CD4-positive, alpha-beta T cell (primary cell): ENCODE data around the gene UBAC2. TPM values are rescaled to one million over a fixed set of nuclear protein-coding genes. Genes with fewer than 3 reads are reported as not detected.
A peak's percentile ranks its signal among the peaks of the same experiment; 100 is the strongest.

Source experiments
- ATAC-seq: fragments of 200-7000 bp; cut with Tn5 transposase; one replicate; pipeline ENCODE4 v1.10.0; 2022; ENCODE audit warnings: mild to moderate bottlenecking; ENCODE audit not compliant: poor library complexity
- CTCF ChIA-PET: fragments of 350-600 bp; sonication (Branson Sonifier 250); formaldehyde crosslinking; loops from one replicate; lab custom pipeline; 2021; ENCODE audit warnings: antibody characterized with exemption, inconsistent platforms; lab: Charles Lee
- POLR2A ChIA-PET: fragments of 350-600 bp; sonication (Branson Sonifier 250); formaldehyde crosslinking; loops from one replicate; lab custom pipeline; 2021; ENCODE audit warnings: antibody characterized with exemption, inconsistent platforms; lab: Charles Lee
- DNase-seq, 14 experiments: peaks; one replicate each; pipeline ENCODE4 v3.0.0-alpha.2; 2013 to 2020; ENCODE audit warnings: mixed read lengths in 2 of 14
- H3K27ac ChIP-seq, 2 donors: one replicate each; pipeline versions ENCODE4 v1.5.1 to v1.7.0; 2013; ENCODE audit warnings: low read length in 2 of 2, low read depth in 1 of 2, mild to moderate bottlenecking in 1 of 2
- H3K27me3 ChIP-seq, 2 experiments: 1 replicate in 1 of 2; 2 replicates in 1 of 2; pipeline versions ENCODE4 v1.6.1 to v1.7.0; 2013; ENCODE audit warnings: low read length in 2 of 2, control low read depth in 1 of 2, mild to moderate bottlenecking in 1 of 2, moderate library complexity in 1 of 2; ENCODE audit not compliant: insufficient read depth in 2 of 2, control insufficient read depth in 1 of 2
- H3K36me3 ChIP-seq: one replicate; pipeline ENCODE4 v1.6.1; 2013; ENCODE audit warnings: low read length, control low read depth; ENCODE audit not compliant: insufficient read depth
- H3K4me1 ChIP-seq: one replicate; pipeline ENCODE4 v1.6.1; 2013; ENCODE audit warnings: low read length, control low read depth; ENCODE audit not compliant: insufficient read depth
- H3K4me3 ChIP-seq: one replicate; pipeline ENCODE4 v1.5.1; 2013; ENCODE audit warnings: mild to moderate bottlenecking, low read length, moderate library complexity
- H3K9me3 ChIP-seq, 2 experiments: 1 replicate in 1 of 2; 2 replicates in 1 of 2; pipeline versions ENCODE4 v1.6.1 to v1.7.0; 2013; ENCODE audit warnings: low read length in 2 of 2, mild to moderate bottlenecking in 2 of 2, control low read depth in 1 of 2, moderate library complexity in 1 of 2; ENCODE audit not compliant: control insufficient read depth in 1 of 2, insufficient read depth in 1 of 2
- H3K27ac Mint-ChIP-seq: one replicate; pipeline ENCODE4 v1.8.0; 2020; ENCODE audit warnings: mixed read lengths
- H3K27me3 Mint-ChIP-seq: one replicate; pipeline ENCODE4 v1.8.0; 2021; ENCODE audit warnings: mixed read lengths
- H3K36me3 Mint-ChIP-seq: one replicate; pipeline ENCODE4 v1.8.0; 2021; ENCODE audit warnings: low read depth, mixed read lengths
- H3K4me1 Mint-ChIP-seq: one replicate; pipeline ENCODE4 v1.8.0; 2021; ENCODE audit warnings: low read depth, mixed read lengths
- H3K4me3 Mint-ChIP-seq: one replicate; pipeline ENCODE4 v1.8.0; 2020; ENCODE audit warnings: mild to moderate bottlenecking, mixed read lengths
- H3K9me3 Mint-ChIP-seq: one replicate; pipeline ENCODE4 v1.8.0; 2020; ENCODE audit warnings: mixed read lengths
- intact Hi-C, 2 experiments: fragments of 100-400 bp; cut with DNase I in 1 of 2; cut with micrococcal nuclease in 1 of 2; formaldehyde crosslinking; loops; one replicate each; pipeline versions ENCODE4 v1.15.1 to v1.9.0; 2023 to 2025; cut with DNase I, micrococcal nuclease
- total RNA-seq, 174 experiments: library from RNA in 2 of 174; stranded (reverse) in 2 of 174; gene quantifications; one replicate each; pipeline ENCODE4 v1.2.3 and lab custom pipeline; 2021 to 2026
- TF ChIP-seq, protein P1 (sequence below): fragments of 200-600 bp; IDR thresholded peaks from one replicate; pipeline ENCODE4 v1.8.0; 2022; ENCODE audit warnings: antibody characterized with exemption, mild to moderate bottlenecking

Gene UBAC2
- total RNA-seq, 2 experiments from 2014 or later: 59.8 to 67.4 TPM

DNA sequence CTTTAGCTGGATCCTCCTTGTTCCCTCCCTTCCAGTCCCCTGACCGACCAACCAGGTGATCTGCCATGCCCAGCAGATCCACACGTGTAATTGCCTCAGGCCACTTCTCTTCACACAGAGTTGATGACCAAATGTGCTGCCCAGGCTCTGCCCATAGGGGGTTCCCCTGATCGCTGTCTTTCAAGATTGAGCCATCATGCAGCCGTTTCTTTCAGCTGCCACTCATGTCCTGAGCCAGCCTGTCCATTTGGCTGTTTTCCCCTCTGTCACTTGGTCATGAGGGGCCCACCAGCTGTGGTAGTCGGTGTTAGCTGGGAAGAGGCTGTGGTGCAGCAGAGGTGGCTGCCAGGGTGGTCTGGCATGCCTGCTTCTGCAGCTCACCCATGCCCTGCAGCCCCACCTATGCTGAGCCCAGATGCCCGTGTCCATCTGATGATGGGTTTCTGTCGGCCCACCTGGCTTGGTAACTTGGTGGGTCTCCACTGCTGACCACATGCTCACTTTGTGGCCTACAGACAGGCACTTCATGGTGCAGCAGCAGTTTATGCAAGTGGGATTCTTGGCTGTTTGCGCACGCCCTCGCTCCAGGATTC, 142.2 kb downstream of the UBAC2 start:
- H3K27me3 Mint-ChIP-seq: no peaks in the 10 kb centered on the region
- H3K36me3 Mint-ChIP-seq: peaks cover 96% of the 10 kb centered on the region
- H3K9me3 ChIP-seq: no peaks in the 10 kb centered on the region
- POLR2A ChIA-PET: interaction anchor here (1.2 to 4.7 kb wide), 2 partner anchors 10 to 41 kb away, joined by 3 to 49 read pairs; no protein-coding TSS in a partner anchor
- H3K27ac ChIP-seq: no peak overlapping the region
- H3K4me3 ChIP-seq: no peak overlapping the region
- H3K4me3 Mint-ChIP-seq: no peak overlapping the region
- H3K27ac Mint-ChIP-seq: peak overlapping the region; percentile 94
- peaks cover 61% of the 10 kb centered on the region for H3K36me3 ChIP-seq
- intact Hi-C loops: no loop called here
- H3K4me1 ChIP-seq: peaks cover 80% of the 10 kb centered on the region
- ATAC-seq (no peak), DNase-seq (no peak)
- TF ChIP-seq, protein P1, sequence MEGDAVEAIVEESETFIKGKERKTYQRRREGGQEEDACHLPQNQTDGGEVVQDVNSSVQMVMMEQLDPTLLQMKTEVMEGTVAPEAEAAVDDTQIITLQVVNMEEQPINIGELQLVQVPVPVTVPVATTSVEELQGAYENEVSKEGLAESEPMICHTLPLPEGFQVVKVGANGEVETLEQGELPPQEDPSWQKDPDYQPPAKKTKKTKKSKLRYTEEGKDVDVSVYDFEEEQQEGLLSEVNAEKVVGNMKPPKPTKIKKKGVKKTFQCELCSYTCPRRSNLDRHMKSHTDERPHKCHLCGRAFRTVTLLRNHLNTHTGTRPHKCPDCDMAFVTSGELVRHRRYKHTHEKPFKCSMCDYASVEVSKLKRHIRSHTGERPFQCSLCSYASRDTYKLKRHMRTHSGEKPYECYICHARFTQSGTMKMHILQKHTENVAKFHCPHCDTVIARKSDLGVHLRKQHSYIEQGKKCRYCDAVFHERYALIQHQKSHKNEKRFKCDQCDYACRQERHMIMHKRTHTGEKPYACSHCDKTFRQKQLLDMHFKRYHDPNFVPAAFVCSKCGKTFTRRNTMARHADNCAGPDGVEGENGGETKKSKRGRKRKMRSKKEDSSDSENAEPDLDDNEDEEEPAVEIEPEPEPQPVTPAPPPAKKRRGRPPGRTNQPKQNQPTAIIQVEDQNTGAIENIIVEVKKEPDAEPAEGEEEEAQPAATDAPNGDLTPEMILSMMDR: no peak
- CTCF ChIA-PET: interaction anchor here (1.3 kb wide), 1 partner anchor 9 kb away, joined by 3 read pairs; no protein-coding TSS in a partner anchor
- H3K27me3 ChIP-seq: no peaks in the 10 kb centered on the region
- peaks cover 88% of the 10 kb centered on the region for H3K4me1 Mint-ChIP-seq
- H3K9me3 Mint-ChIP-seq: no peaks in the 10 kb centered on the region

DNA sequence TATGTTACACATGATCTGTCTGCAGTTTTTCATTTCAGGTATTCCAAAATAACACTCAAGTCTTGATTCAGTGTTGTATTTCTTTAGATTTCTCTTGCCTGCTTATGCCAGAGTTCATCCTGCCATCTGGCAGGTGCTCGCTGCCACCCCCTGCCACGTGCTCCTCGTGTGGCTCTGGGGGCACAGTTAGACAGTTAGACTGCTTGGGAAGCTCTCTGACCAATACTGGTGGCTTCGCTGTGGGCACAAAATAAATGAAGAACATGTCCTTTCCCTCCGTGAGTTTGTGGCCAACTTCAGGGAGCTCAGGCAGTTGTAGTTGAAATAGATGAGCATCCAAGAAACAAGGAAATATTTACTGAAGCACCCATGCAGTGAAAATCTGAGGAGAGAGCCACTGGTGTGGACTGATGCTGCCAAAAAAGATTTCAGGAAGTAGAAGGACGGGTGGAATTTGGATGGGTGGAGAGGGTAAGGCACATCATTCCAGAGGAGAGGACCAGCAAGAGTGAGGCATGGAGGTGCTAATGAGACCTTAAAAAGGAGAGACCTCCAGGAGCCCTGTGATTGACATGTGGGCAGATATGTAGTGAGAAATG, 144.1 kb downstream of the UBAC2 start:
- POLR2A ChIA-PET: no interaction called here
- Histone ChIP-seq H3K9me3 (no peaks in the 10 kb centered on the region), H3K27me3 (no peaks in the 10 kb centered on the region), H3K27ac (no peak overlapping the region), H3K36me3 (peaks cover 78% of the 10 kb centered on the region), H3K4me3 (no peak overlapping the region), H3K4me1 (peaks cover 83% of the 10 kb centered on the region)
- Mint-ChIP-seq H3K27ac (peak overlapping the region; percentile 97), H3K9me3 (no peaks in the 10 kb centered on the region), H3K27me3 (no peaks in the 10 kb centered on the region), H3K36me3 (peaks cover 100% of the 10 kb centered on the region), H3K4me3 (no peak overlapping the region), H3K4me1 (peaks cover 90% of the 10 kb centered on the region)
- TF ChIP-seq, protein P1: no peak
- DNase-seq: no peak
- intact Hi-C loops: no loop called here
- no peak for ATAC-seq
- CTCF ChIA-PET: no interaction called here

DNA sequence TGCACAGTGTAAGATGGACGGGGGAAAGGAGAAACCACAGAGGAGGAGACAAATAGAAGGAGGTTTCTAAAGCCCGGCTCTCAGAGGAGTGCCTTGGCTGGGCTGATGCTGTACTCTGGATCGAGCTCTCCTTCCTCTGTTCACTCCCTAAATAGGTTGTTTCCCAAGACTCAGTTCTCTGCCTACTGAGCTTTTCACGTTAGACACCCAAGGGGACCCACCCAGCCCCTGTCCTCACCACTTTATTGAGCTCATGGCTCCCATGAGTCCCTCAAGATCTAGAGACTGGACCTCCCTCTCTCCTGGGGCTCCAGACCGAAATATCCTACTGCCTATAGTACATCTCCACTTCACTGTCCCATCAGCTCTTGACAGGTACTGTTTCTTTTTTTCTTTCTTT, 144.7 kb downstream of the UBAC2 start:
- POLR2A ChIA-PET: interaction anchor here (1.0 kb wide), 1 partner anchor 47 kb away, joined by 3 read pairs; no protein-coding TSS in a partner anchor
- ATAC-seq (no peak), DNase-seq (no peak)
- H3K36me3 ChIP-seq: peaks cover 81% of the 10 kb centered on the region
- Mint-ChIP-seq H3K36me3 (peaks cover 97% of the 10 kb centered on the region), H3K9me3 (no peaks in the 10 kb centered on the region), H3K27me3 (no peaks in the 10 kb centered on the region), H3K4me1 (peaks cover 89% of the 10 kb centered on the region), H3K27ac (peak overlapping the region; percentile 97), H3K4me3 (no peak overlapping the region)
- H3K27ac ChIP-seq: no peak overlapping the region
- H3K27me3 ChIP-seq: no peaks in the 10 kb centered on the region
- intact Hi-C loops: no loop called here
- H3K4me3 ChIP-seq: no peak overlapping the region
- TF ChIP-seq, protein P1: no peak
- no peaks in the 10 kb centered on the region for H3K9me3 ChIP-seq
- H3K4me1 ChIP-seq: peaks cover 80% of the 10 kb centered on the region
- CTCF ChIA-PET: no interaction called here
